K562 (cell line): Measurements from ENCODE around the gene ASB2. TPM values are rescaled to one million over a fixed set of nuclear protein-coding genes. Genes with fewer than 3 reads are reported as not detected.

Source experiments
- ATAC-seq: fragments of 200-7000 bp; cut with Tn5 transposase; 3 replicates; pipeline ENCODE4 v1.9.1; 2020; ENCODE audit warnings: moderate library complexity
- BruUV-seq: library from RNA; stranded (reverse); fragments of 400-500 nt; replicated peaks from 2 replicates; lab custom pipeline; 2021; lab: Mats Ljungman, UMichigan
- CTCF ChIA-PET: fragments of 300-600 bp; formaldehyde crosslinking; extraction: SDS; loops from one replicate; lab custom pipeline; 2021; ENCODE audit warnings: low intra/inter-chr PET ratio; lab: Yijun Ruan, JAX
- POLR2A ChIA-PET: fragments of 300-600, 350-650 bp; sonication (Branson Sonifier 250); formaldehyde crosslinking; extraction: SDS; loops from one replicate; lab custom pipeline; 2021; ENCODE audit warnings: antibody characterized with exemption, inconsistent platforms; lab: Yijun Ruan, JAX
- DNase-seq, 4 experiments: peaks; one replicate each; pipeline versions ENCODE4 v3.0.0 to v3.0.0-alpha.2; 2011 to 2018; ENCODE audit warnings: low spot score in 3 of 4, mixed read lengths in 3 of 4; ENCODE audit errors: extremely low read depth in 1 of 4
- FAIRE-seq: peaks from 2 replicates; lab custom pipeline; 2011; peaks lifted over from hg19 to GRCh38; lab: Jason Lieb, UNC
- H2AFZ ChIP-seq: 2 replicates; pipeline ENCODE4 v1.6.0; 2011; ENCODE audit warnings: low read depth, low read length, control low read depth, inconsistent platforms
- H3K27ac ChIP-seq: fragments of 200-600 bp; 3 replicates; pipeline ENCODE4 v1.8.0; 2011; ENCODE audit warnings: low read depth, mild to moderate bottlenecking, control low read depth, inconsistent platforms, low read length, moderate library complexity, mixed read lengths; ENCODE audit errors: extremely low read depth
- H3K27me3 ChIP-seq, 2 experiments: fragments of 300-600 bp in 1 of 2; 2 replicates in 1 of 2; 3 replicates in 1 of 2; pipeline versions ENCODE4 v1.6.0 to v1.8.0; 2011; ENCODE audit warnings: inconsistent platforms in 2 of 2, low read length in 2 of 2, mild to moderate bottlenecking in 1 of 2, mixed read lengths in 1 of 2, moderate library complexity in 1 of 2; ENCODE audit not compliant: control insufficient read depth in 2 of 2, insufficient read depth in 2 of 2
- H3K36me3 ChIP-seq: fragments of 300-600 bp; 3 replicates; pipeline ENCODE4 v1.8.0; 2011; ENCODE audit warnings: mild to moderate bottlenecking, low read length, inconsistent platforms; ENCODE audit not compliant: control insufficient read depth, insufficient read depth
- H3K4me1 ChIP-seq, 2 experiments: fragments of 200-600 bp in 1 of 2; replicated peaks in 1 of 2; 2 replicates in 1 of 2; 3 replicates in 1 of 2; pipeline versions ENCODE4 v1.5.1 to v1.8.0; 2011; ENCODE audit warnings: inconsistent platforms in 2 of 2, low read length in 2 of 2, mild to moderate bottlenecking in 1 of 2, mixed read lengths in 1 of 2, moderate library complexity in 1 of 2; ENCODE audit not compliant: control insufficient read depth in 2 of 2, insufficient read depth in 2 of 2
- H3K4me2 ChIP-seq: 2 replicates; pipeline ENCODE4 v1.6.1; 2011; ENCODE audit warnings: low read length, control low read depth, inconsistent platforms, mixed read lengths; ENCODE audit not compliant: insufficient read depth
- H3K4me3 ChIP-seq: fragments of 200-600 bp; sonication (generic), shearing (Covaris generic); 2 replicates; pipeline ENCODE4 v1.5.1; 2016; ENCODE audit warnings: control low read depth, inconsistent platforms
- H3K79me2 ChIP-seq: fragments of 200-600 bp; 3 replicates; pipeline ENCODE4 v1.8.0; 2011; ENCODE audit warnings: low read length, inconsistent platforms; ENCODE audit not compliant: control insufficient read depth, insufficient read depth
- H3K9ac ChIP-seq, 2 experiments: 2 replicates each; pipeline versions ENCODE4 v1.6.0 to v1.6.1; 2011; ENCODE audit warnings: low read depth in 2 of 2, low read length in 2 of 2, control low read depth in 1 of 2, inconsistent platforms in 1 of 2, mild to moderate bottlenecking in 1 of 2, mixed read lengths in 1 of 2; ENCODE audit not compliant: insufficient read depth in 1 of 2
- H3K9me1 ChIP-seq: one replicate; pipeline ENCODE4 v1.6.0; 2011; ENCODE audit warnings: inconsistent platforms, mild to moderate bottlenecking, low read length, moderate library complexity; ENCODE audit not compliant: control insufficient read depth, insufficient read depth
- H3K9me3 ChIP-seq: replicated peaks from 2 replicates; pipeline ENCODE4 v1.5.1; 2011; ENCODE audit warnings: low read depth, low read length, inconsistent platforms; ENCODE audit not compliant: control insufficient read depth, insufficient read depth
- H4K20me1 ChIP-seq: replicated peaks from 2 replicates; pipeline ENCODE4 v1.6.1; 2011; ENCODE audit warnings: low read length, inconsistent platforms, mixed read lengths; ENCODE audit not compliant: control insufficient read depth, insufficient read depth
- DNMT1 ChIP-seq: fragments of 450-650 bp; IDR thresholded peaks from 2 replicates; pipeline ENCODE4 v1.6.1; 2016; ENCODE audit warnings: antibody characterized with exemption, mild to moderate bottlenecking
- ELF4 ChIP-seq: fragments of 450-650 bp; formaldehyde crosslinking; IDR thresholded peaks from 2 replicates; pipeline ENCODE4 v1.4.0; 2022; ENCODE audit warnings: missing genetic modification characterization
- FOXJ3 ChIP-seq: sonication (generic); formaldehyde crosslinking; IDR thresholded peaks from 2 replicates; pipeline ENCODE4 v1.4.0; 2020; ENCODE audit warnings: mild to moderate bottlenecking, missing genetic modification reagents
- RUNX1 ChIP-seq: sonication (generic); IDR thresholded peaks from 2 replicates; pipeline ENCODE4 v1.6.1; 2016; ENCODE audit warnings: antibody characterized with exemption, low read depth
- TAF7 ChIP-seq: fragments of 450-650 bp; IDR thresholded peaks from 2 replicates; pipeline ENCODE4 v1.6.1; 2016; ENCODE audit warnings: missing genetic modification characterization, missing compliant biosample characterization
- XRCC4 ChIP-seq: IDR thresholded peaks from one replicate; pipeline ENCODE4 v1.6.1; 2011; ENCODE audit not compliant: insufficient read depth, insufficient read length; ENCODE audit errors: extremely low read depth
- ZNF398 ChIP-seq: fragments of 250-450 bp; sonication (Bioruptor Pico); IDR thresholded peaks from 2 replicates; pipeline ENCODE4 v1.8.0; 2021; ENCODE audit warnings: moderate library complexity, mild to moderate bottlenecking, inconsistent platforms
- WGBS: fragments of 100-300 bp; shearing (Covaris generic); methylation state at CpG from one replicate; pipeline ENCODE4 v1.1.6; 2016; ENCODE audit warnings: low coverage, mixed read lengths; ENCODE audit not compliant: insufficient coverage; ENCODE audit errors: missing lambda C conversion rate; 5-methylcytosine and 5-hydroxymethylcytosine counted together
- in situ Hi-C: fragments of 300-500 bp; cut with MboI; formaldehyde crosslinking; loops from 4 replicates; pipeline ENCODE4 v1.15.0; 2018; ENCODE audit warnings: inconsistent platforms, mixed read lengths
- intact Hi-C: fragments of 100-400 bp; cut with micrococcal nuclease; formaldehyde crosslinking; loops from 2 replicates; pipeline ENCODE4 v1.14.2; 2022
- polyA plus RNA-seq, 8 experiments: library from polyadenylated mRNA; depleted of rRNA in 4 of 8; stranded (reverse) in 5 of 8; unstranded in 3 of 8; fragments of >200 nt; fragmentation: Nextera tagmentation in 2 of 8; fragmentation: Illumina TruSeq in 1 of 8; extraction: Ambion mirVana in 2 of 8; extraction: Trizol in 1 of 8; gene quantifications; 2 replicates each; pipeline versions ENCODE4 v1.2.1 to v1.2.3, GENCODE V29; 2011 to 2014; ENCODE audit warnings: inconsistent platforms in 1 of 8, missing spikeins in 1 of 8
- total RNA-seq, 7 experiments: library from RNA; depleted of rRNA in 6 of 7; stranded (reverse); fragments of >200 nt in 6 of 7; fragmentation: Illumina TruSeq in 2 of 7; extraction: Trizol in 2 of 7; gene quantifications; 2 replicates each; pipeline versions ENCODE4 v1.2.1 to v1.2.3, GENCODE V29; 2011 to 2021; ENCODE audit warnings: low replicate concordance in 1 of 7

ASB2 gene
- total and polyA plus RNA-seq, 9 of the 15 experiments (the other 6 are each of a cell fraction or from before 2014, with no cell fraction given): not detected

GRCh38 chr14:93930989-93931307 is 45.4 kb downstream of the ASB2 start:
- in situ Hi-C loops (no loop called here), intact Hi-C loops (no loop called here)
- no peak for FAIRE-seq
- Histone ChIP-seq H3K9me3 (no peaks in the 10 kb centered on the region), H4K20me1 (no peaks in the 10 kb centered on the region), H3K4me2 (no peak overlapping the region), H3K36me3 (no peaks in the 10 kb centered on the region), H3K79me2 (no peaks in the 10 kb centered on the region), H3K9ac (no peak overlapping the region), H3K4me1 (no peaks in the 10 kb centered on the region), H3K27me3 (peaks cover 0 to 17% of the 10 kb centered on the region in 2 experiments; a peak in 2 of 5 replicates), H3K9me1 (no peaks in the 10 kb centered on the region), H3K4me3 (no peak overlapping the region), H2AFZ (no peak overlapping the region), H3K27ac (no peak overlapping the region)
- no TSS peak for BruUV-seq
- no peak for DNase-seq
- ChIA-PET CTCF (no interaction called here), POLR2A (interaction anchor here (0.7 kb wide), 1 partner anchor 136 kb away, joined by 3 read pairs; no protein-coding TSS in a partner anchor)
- WGBS: 0% methylated on average over 4 of the region's 4 CpGs
- no peak for ATAC-seq
- no peak for TF ChIP-seq XRCC4
- TF ChIP-seq DNMT1: no peak
- no peak for TF ChIP-seq ZNF398 (CRISPR knock-in tag)
- TF ChIP-seq ELF4: no peak
- TF ChIP-seq TAF7 (tag): no peak
- TF ChIP-seq RUNX1: no peak
- no peak for TF ChIP-seq FOXJ3 (CRISPR knock-in tag)
